Measurements from ENCODE around the gene ATXN10. TPM values are rescaled to one million over a fixed set of nuclear protein-coding genes. Genes with fewer than 3 reads are reported as not detected.
A peak's percentile ranks its signal among the peaks of the same experiment; 100 is the strongest.

The ATXN10 gene
- total and polyA plus RNA-seq, 2 of the 13 experiments (the other 11 are each of a cell fraction or from before 2014, with no cell fraction given) = 60.1 to 194 TPM

DNA sequence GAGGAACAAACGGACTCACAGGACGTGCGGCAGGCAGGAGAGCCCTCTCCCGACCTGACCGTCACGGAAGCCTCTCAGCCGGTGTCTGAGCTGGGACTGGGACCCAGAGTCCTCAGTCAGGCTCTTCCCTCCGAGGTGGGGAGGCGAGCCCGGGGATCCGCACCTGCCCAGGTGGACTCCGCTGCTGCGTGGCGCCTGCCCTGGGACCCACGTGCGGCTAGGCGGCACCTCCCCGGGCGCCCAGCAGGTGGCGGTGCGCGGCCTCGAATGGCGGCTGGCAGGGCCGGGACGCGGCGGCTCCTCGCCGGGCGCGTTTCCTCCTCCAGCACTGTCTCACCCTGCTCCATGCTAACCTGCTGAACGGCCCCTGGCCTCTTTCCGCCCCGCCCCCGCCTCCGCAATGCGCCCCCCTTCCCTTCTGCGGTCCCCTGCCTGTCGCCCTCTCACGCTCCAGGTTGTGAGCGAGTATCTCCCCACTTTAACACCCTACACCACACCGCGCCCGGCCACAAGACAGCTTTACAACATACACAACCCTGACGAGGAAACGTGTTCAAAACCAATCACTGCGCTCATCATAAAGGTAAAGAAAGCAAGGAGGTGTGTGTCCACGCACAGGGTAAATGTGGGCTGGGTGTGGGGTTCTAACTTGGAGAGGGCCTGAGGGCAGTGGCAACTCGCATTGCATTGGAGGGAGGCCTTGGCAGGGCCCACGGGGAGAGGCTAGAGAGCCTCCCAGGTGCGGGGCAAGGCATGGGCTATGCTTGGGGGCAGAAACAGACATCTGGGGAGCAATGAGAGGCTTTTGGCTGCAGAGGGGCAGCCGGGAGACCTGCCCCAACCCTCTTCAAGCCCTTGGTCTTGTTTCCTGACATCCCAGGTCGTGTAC, 25.9 kb upstream of the ATXN10 start (continued):
- 0 out of 2 replicates have a peak, but pooled peaks have one; percentile 33 for TF ChIP-seq BORCS8-MEF2B (CRISPR knock-in tag; IDR thresholded peaks at IDR 0.05)
- TF ChIP-seq, protein P1, sequence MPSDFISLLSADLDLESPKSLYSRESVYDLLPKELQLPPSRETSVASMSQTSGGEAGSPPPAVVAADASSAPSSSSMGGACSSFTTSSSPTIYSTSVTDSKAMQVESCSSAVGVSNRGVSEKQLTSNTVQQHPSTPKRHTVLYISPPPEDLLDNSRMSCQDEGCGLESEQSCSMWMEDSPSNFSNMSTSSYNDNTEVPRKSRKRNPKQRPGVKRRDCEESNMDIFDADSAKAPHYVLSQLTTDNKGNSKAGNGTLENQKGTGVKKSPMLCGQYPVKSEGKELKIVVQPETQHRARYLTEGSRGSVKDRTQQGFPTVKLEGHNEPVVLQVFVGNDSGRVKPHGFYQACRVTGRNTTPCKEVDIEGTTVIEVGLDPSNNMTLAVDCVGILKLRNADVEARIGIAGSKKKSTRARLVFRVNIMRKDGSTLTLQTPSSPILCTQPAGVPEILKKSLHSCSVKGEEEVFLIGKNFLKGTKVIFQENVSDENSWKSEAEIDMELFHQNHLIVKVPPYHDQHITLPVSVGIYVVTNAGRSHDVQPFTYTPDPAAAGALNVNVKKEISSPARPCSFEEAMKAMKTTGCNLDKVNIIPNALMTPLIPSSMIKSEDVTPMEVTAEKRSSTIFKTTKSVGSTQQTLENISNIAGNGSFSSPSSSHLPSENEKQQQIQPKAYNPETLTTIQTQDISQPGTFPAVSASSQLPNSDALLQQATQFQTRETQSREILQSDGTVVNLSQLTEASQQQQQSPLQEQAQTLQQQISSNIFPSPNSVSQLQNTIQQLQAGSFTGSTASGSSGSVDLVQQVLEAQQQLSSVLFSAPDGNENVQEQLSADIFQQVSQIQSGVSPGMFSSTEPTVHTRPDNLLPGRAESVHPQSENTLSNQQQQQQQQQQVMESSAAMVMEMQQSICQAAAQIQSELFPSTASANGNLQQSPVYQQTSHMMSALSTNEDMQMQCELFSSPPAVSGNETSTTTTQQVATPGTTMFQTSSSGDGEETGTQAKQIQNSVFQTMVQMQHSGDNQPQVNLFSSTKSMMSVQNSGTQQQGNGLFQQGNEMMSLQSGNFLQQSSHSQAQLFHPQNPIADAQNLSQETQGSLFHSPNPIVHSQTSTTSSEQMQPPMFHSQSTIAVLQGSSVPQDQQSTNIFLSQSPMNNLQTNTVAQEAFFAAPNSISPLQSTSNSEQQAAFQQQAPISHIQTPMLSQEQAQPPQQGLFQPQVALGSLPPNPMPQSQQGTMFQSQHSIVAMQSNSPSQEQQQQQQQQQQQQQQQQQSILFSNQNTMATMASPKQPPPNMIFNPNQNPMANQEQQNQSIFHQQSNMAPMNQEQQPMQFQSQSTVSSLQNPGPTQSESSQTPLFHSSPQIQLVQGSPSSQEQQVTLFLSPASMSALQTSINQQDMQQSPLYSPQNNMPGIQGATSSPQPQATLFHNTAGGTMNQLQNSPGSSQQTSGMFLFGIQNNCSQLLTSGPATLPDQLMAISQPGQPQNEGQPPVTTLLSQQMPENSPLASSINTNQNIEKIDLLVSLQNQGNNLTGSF (CRISPR knock-in tag; IDR thresholded peaks at IDR 0.05) = 0 out of 2 replicates have a peak, but pooled peaks have one; percentile 62
- TF ChIP-seq, protein P2, sequence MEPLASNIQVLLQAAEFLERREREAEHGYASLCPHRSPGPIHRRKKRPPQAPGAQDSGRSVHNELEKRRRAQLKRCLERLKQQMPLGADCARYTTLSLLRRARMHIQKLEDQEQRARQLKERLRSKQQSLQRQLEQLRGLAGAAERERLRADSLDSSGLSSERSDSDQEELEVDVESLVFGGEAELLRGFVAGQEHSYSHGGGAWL (CRISPR knock-in tag; IDR thresholded peaks at IDR 0.05) = 0 out of 2 replicates have a peak, but pooled peaks have one; percentile 60
- TF ChIP-seq ZNF253 (CRISPR knock-in tag; IDR thresholded peaks at IDR 0.05; ENCODE audit: borderline replicate concordance) = no peak
- no peak for TF ChIP-seq ZNF773 (CRISPR knock-in tag; IDR thresholded peaks at IDR 0.05; ENCODE audit: borderline replicate concordance)
- TF ChIP-seq ZNF75D (CRISPR knock-in tag; IDR thresholded peaks at IDR 0.05; ENCODE audit: borderline replicate concordance) = no peak
- TF ChIP-seq, protein P3, sequence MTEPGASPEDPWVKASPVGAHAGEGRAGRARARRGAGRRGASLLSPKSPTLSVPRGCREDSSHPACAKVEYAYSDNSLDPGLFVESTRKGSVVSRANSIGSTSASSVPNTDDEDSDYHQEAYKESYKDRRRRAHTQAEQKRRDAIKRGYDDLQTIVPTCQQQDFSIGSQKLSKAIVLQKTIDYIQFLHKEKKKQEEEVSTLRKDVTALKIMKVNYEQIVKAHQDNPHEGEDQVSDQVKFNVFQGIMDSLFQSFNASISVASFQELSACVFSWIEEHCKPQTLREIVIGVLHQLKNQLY (CRISPR knock-in tag; IDR thresholded peaks at IDR 0.05) = 0 out of 2 replicates have a peak, but pooled peaks have one; percentile 25
- TF ChIP-seq, protein P4, sequence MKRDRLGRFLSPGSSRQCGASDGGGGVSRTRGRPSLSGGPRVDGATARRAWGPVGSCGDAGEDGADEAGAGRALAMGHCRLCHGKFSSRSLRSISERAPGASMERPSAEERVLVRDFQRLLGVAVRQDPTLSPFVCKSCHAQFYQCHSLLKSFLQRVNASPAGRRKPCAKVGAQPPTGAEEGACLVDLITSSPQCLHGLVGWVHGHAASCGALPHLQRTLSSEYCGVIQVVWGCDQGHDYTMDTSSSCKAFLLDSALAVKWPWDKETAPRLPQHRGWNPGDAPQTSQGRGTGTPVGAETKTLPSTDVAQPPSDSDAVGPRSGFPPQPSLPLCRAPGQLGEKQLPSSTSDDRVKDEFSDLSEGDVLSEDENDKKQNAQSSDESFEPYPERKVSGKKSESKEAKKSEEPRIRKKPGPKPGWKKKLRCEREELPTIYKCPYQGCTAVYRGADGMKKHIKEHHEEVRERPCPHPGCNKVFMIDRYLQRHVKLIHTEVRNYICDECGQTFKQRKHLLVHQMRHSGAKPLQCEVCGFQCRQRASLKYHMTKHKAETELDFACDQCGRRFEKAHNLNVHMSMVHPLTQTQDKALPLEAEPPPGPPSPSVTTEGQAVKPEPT (CRISPR knock-in tag; IDR thresholded peaks at IDR 0.05; ENCODE audit: low read depth) = 0 out of 2 replicates have a peak, but pooled peaks have one; percentile 61
- TF ChIP-seq, protein P5, sequence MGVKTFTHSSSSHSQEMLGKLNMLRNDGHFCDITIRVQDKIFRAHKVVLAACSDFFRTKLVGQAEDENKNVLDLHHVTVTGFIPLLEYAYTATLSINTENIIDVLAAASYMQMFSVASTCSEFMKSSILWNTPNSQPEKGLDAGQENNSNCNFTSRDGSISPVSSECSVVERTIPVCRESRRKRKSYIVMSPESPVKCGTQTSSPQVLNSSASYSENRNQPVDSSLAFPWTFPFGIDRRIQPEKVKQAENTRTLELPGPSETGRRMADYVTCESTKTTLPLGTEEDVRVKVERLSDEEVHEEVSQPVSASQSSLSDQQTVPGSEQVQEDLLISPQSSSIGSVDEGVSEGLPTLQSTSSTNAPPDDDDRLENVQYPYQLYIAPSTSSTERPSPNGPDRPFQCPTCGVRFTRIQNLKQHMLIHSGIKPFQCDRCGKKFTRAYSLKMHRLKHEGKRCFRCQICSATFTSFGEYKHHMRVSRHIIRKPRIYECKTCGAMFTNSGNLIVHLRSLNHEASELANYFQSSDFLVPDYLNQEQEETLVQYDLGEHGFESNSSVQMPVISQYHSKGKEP (CRISPR knock-in tag; IDR thresholded peaks at IDR 0.05) = no peak
- TF ChIP-seq ZNF607 (CRISPR knock-in tag; IDR thresholded peaks at IDR 0.05; ENCODE audit: borderline replicate concordance) = peak; percentile 85
- TF ChIP-seq TRIM24 (CRISPR knock-in tag; IDR thresholded peaks at IDR 0.05) = no peak
- TF ChIP-seq, protein P6, sequence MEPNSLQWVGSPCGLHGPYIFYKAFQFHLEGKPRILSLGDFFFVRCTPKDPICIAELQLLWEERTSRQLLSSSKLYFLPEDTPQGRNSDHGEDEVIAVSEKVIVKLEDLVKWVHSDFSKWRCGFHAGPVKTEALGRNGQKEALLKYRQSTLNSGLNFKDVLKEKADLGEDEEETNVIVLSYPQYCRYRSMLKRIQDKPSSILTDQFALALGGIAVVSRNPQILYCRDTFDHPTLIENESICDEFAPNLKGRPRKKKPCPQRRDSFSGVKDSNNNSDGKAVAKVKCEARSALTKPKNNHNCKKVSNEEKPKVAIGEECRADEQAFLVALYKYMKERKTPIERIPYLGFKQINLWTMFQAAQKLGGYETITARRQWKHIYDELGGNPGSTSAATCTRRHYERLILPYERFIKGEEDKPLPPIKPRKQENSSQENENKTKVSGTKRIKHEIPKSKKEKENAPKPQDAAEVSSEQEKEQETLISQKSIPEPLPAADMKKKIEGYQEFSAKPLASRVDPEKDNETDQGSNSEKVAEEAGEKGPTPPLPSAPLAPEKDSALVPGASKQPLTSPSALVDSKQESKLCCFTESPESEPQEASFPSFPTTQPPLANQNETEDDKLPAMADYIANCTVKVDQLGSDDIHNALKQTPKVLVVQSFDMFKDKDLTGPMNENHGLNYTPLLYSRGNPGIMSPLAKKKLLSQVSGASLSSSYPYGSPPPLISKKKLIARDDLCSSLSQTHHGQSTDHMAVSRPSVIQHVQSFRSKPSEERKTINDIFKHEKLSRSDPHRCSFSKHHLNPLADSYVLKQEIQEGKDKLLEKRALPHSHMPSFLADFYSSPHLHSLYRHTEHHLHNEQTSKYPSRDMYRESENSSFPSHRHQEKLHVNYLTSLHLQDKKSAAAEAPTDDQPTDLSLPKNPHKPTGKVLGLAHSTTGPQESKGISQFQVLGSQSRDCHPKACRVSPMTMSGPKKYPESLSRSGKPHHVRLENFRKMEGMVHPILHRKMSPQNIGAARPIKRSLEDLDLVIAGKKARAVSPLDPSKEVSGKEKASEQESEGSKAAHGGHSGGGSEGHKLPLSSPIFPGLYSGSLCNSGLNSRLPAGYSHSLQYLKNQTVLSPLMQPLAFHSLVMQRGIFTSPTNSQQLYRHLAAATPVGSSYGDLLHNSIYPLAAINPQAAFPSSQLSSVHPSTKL (CRISPR knock-in tag; IDR thresholded peaks at IDR 0.05) = peak; percentile 28
- peak; percentile 84; the same call in 1 of the 2 replicates for TF ChIP-seq MTA1 (CRISPR knock-in tag; IDR thresholded peaks at IDR 0.05; ENCODE audit: borderline replicate concordance)

Data from HepG2 (cell line).